ENCODE measurements around the gene BNIP5.
A peak's percentile ranks its signal among the peaks of the same experiment; 100 is the strongest.

Gene BNIP5

DNA sequence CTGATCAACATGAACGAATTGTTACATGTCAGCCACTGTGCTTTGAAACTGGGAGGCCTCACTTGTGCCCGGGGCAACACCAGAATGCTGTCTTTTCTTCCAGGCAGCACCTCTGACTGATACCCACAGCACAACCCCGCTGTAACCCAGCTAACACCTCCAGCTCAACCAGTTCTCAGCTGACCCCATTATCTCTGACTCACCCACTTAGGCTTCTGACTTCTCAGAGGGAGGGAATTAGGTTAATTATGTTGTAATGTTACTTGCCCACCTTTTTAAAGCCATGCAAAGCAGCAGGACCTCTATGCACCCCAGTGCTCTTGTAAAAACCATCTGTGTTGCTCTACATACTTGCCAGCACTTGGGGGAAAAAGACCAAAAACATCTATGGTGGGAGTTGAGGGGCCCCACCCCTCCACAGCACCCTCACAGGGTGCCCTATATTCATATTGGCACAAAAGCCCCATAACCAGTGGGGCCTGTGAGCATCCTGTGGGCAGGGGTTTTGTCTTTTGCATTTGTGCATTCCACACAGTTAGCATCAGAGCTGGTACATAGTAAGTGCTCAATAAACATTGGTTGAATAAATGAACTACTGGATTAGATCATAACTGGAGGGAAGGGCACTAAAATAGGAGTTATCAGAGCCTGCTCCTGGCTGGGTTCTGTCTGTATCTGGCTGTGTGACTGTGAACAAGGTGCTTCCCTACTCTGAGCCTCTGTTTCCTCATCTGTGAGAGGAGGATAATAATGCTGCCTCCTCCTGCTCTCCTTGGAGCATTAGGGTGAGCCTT is 22.3 kb downstream of the BNIP5 start:
- DNase-seq (ENCODE audit: insufficient read length, low spot score) (no peak), FAIRE-seq (no peak)
- no peak for TF ChIP-seq POLR2A (IDR thresholded peaks at IDR 0.05; ENCODE audit: low read depth, low read length)

DNA sequence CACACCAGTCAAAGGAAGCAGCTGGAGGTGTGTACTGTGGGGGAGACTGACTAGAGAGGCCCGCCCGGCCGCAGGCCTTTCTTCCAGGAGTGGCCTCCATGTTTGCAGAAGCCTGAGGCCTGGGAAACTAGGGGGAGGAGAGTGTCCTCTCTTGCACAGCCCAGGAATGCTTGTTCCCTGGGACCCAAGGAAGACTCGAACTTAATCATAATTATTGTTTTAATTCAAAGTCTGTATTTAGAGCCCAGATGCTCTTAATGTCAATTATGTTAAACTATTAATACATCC is 23.1 kb downstream of the BNIP5 start:
- DNase-seq (ENCODE audit: insufficient read length, low spot score) = no peak
- no peak for TF ChIP-seq POLR2A (IDR thresholded peaks at IDR 0.05; ENCODE audit: low read depth, low read length)
- FAIRE-seq = no peak

DNA sequence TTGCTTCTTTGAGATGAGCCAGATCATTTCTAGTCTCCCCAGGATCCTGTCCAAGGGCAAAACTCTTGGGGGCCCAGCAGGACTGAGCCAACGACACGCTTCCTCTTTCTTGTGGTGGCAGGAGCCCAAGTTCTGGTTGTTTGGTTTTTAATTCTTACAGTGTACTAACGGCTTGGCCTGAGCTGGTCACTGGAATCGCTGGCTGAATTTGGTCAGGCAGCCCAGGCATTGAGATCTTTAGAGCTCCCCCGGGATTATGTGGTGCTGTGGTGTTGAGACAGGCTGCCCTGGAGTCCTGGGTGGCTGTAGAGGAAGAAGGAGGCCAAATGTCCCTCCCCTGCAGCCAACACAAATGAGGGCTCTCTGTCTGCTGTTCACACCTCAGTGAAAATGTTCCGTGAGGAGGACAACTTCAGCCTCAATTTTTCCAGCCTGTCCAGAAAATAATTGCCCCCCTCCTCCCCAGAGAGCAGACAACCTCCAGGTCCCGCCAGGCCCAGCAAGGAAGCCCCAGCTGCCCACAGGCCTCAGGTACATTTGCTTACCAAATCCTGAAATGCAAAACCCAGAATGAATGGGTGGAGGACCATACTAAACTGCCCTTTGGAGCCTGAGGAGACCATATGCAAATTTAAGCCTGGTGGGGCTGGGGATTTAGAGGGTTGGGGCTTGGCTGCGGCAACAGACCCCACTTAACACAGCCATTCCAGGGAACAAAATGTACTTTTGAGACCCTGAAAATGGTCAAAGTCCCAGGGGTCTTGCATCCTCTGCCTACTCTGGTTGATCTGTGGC is 23.6 kb downstream of the BNIP5 start:
- no peak for FAIRE-seq
- TF ChIP-seq POLR2A (IDR thresholded peaks at IDR 0.05; ENCODE audit: low read depth, low read length) = no peak
- no peak for DNase-seq (ENCODE audit: insufficient read length, low spot score)

DNA sequence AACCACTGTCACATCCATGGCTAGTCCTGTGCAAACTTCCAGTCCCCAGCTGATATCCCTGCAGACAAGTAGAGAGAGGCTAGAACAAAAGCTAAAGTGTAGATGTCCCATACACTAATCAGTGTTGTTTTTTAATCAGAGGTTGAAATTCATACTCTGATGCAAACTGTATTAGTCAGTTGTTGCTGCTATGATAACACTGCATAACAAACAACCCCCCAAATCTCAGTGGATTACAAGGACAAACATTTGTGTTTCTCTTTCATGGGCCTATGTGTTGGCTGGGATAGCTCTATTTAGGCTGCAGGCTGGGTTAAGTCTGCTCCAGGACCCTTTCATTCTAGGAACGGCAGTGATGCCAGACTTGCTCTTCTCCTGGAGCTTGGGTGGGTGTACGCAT is 26.8 kb downstream of the BNIP5 start:
- FAIRE-seq (no peak), DNase-seq (ENCODE audit: insufficient read length, low spot score) (no peak)
- TF ChIP-seq POLR2A (IDR thresholded peaks at IDR 0.05; ENCODE audit: low read depth, low read length) = no peak

- FAIRE-seq = no peak
- no peak for TF ChIP-seq POLR2A (IDR thresholded peaks at IDR 0.05; ENCODE audit: low read depth, low read length)
- DNase-seq (ENCODE audit: insufficient read length, low spot score) = no peak
These were observed 27.5 kb downstream of the BNIP5 start for GRCh38 chr6:36309203-36309602.

DNA sequence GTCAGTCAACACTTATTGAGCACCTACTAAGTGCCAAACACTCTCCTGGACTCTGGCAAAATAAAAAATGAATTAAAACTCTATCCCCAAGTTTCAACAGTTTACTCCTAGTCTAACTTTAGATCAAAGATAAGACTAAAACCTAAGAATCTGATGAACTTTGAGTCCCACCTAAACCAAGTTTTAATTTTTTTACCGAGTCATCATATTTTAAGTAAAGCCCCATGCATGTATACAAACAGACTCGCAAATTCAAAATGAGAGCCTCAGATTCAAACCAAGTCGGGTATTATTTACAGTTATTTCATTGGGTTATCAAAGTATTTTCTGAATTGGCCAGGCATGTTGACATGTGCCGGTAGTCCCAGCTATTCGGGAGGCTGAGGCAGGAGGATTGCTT is 28.2 kb downstream of the BNIP5 start:
- no peak for TF ChIP-seq POLR2A (IDR thresholded peaks at IDR 0.05; ENCODE audit: low read depth, low read length)
- FAIRE-seq = no peak
- no peak for DNase-seq (ENCODE audit: insufficient read length, low spot score)

DNA sequence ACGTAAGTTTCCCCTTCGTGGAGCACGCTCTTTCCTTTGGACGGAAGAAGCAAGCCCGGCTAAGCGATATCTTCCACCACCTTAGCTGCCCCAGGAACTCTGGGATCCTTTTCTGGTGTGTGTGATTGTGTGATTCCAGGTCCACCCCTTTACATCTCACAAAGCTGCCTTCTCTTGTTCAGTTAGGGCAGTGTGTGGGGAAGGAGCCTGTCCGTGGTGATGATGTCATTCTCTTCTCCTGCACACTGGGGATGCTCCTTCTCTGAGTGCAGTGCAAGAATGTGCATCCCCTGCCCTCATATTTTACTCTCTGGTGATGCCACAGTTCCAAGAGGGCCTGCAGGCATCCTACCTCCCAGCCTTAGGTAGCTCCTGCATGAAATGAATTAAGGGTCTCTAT is 30.3 kb downstream of the BNIP5 start:
- TF ChIP-seq POLR2A (IDR thresholded peaks at IDR 0.05; ENCODE audit: low read depth, low read length) = no peak
- FAIRE-seq (no peak), DNase-seq (ENCODE audit: insufficient read length, low spot score) (no peak)

DNA sequence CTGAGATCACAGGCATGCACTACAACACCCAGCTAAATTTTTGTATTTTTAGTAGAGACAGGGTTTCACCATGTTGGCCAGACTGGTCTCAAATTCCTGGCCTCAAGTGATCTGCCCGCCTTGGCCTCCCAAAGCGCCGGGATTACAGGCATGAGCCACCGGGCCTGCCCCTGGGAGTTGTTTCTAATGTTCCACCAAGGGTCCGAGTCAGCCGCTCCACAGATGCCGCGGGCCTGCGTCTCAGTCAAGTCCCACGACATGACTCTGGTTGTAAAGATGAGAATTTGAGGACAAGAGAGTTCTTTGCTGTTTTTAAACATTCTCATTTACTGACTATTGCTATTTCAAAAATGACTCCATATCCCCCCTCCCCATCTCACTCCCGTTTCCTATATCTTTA is 30.8 kb downstream of the BNIP5 start:
- TF ChIP-seq POLR2A (IDR thresholded peaks at IDR 0.05; ENCODE audit: low read depth, low read length) = no peak
- FAIRE-seq = no peak
- DNase-seq (ENCODE audit: insufficient read length, low spot score) = no peak

- TF ChIP-seq POLR2A (IDR thresholded peaks at IDR 0.05; ENCODE audit: low read depth, low read length) = no peak
- DNase-seq (ENCODE audit: insufficient read length, low spot score) = peak; percentile 67
- peak; percentile 38 for FAIRE-seq
These were observed 34.3 kb downstream of the BNIP5 start for GRCh38 chr6:36302227-36302976.

GRCh38 chr6:36301781-36302180 is 34.9 kb downstream of the BNIP5 start:
- no peak for TF ChIP-seq POLR2A (IDR thresholded peaks at IDR 0.05; ENCODE audit: low read depth, low read length)
- FAIRE-seq (no peak), DNase-seq (ENCODE audit: insufficient read length, low spot score) (no peak)

DNA sequence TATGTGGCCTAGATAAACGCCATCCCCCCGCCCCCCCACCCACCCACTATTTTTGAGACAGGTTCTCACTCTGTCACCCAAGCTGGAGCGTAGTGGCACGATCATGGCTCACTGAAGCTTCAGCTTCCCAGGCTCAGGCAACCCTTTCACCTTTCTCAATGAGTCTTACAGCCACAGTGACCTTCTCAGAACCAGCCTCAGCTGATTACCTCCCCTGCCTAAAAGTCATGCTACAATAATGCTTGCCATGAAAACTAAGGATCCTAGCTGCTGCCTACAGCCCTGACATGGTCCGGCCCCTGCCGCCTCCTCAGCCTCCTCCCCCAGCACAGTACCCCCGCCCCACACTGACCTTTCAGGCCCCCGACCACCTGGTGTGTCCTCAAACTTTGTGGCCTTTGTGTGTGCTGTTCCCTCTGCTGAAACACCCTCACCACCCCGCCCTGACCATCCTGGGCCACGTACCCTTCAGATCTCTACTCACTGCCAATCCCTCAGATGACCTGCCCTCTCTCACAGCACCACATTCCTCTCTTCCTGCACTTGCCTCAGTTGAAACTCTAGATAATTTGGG is 35.5 kb downstream of the BNIP5 start:
- TF ChIP-seq POLR2A (IDR thresholded peaks at IDR 0.05; ENCODE audit: low read depth, low read length) = no peak
- DNase-seq (ENCODE audit: insufficient read length, low spot score) (no peak), FAIRE-seq (no peak)

GRCh38 chr6:36298027-36298426 is 38.7 kb downstream of the BNIP5 start:
- FAIRE-seq = no peak
- DNase-seq (ENCODE audit: insufficient read length, low spot score) = no peak
- no peak for TF ChIP-seq POLR2A (IDR thresholded peaks at IDR 0.05; ENCODE audit: low read depth, low read length)

DNA sequence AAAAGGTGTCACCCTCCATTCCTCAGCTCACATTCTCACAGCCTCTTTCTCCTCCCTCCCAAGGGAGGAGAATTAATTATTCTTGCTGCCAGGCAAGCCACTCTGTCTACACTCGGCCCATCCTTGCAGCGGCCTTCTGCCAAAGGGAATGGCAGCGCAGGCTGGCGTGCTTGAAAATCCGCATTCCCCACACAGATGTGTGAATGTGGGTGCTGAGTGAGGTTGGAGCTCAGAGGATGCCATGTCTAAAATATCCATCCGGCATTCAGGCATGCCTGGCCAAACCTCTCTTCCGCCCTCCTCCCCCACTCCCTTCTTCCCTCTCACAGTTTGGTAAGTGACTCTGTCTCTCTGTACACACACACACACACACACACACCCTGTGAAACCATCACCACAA is 39.2 kb downstream of the BNIP5 start:
- TF ChIP-seq POLR2A (IDR thresholded peaks at IDR 0.05; ENCODE audit: low read depth, low read length) = no peak
- DNase-seq (ENCODE audit: insufficient read length, low spot score) = no peak
- FAIRE-seq = no peak

DNA sequence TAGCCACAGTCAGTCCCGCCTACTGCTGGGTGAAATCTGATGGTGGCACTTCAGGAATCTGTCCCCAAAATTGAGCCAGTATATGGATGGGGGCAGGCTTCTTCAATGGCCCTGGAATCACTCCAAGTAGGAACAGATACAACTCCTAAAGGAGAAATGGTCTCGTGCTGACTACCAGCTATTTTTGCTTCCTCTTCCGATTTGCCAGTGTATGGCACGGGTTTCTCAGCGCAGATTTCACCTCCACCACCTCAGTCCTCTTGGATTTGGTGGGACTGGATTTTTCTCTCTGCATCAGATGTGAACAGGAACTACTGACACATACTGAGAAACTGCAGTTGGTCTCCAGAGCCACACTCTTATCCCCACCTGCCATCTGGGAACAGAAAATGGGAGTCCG is 39.6 kb downstream of the BNIP5 start:
- no peak for FAIRE-seq
- DNase-seq (ENCODE audit: insufficient read length, low spot score) = no peak
- TF ChIP-seq POLR2A (IDR thresholded peaks at IDR 0.05; ENCODE audit: low read depth, low read length) = no peak
